ENCODE results near the gene CLDN18.

The CLDN18 gene

DNA sequence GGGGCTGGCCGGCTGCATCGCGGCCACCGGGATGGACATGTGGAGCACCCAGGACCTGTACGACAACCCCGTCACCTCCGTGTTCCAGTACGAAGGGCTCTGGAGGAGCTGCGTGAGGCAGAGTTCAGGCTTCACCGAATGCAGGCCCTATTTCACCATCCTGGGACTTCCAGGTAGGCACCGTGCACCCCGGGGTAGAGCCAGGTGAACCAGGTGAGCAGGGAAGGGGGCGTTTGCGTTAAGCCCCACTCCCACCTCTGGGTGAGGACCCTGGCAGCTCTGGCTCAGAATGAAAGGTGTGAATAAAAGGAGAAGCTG, 267 bp downstream of the CLDN18 start:
- H3K36me3 ChIP-seq (ENCODE audit: insufficient read depth, low read length): no peaks in the 10 kb centered on the region
- TF ChIP-seq, protein P1, sequence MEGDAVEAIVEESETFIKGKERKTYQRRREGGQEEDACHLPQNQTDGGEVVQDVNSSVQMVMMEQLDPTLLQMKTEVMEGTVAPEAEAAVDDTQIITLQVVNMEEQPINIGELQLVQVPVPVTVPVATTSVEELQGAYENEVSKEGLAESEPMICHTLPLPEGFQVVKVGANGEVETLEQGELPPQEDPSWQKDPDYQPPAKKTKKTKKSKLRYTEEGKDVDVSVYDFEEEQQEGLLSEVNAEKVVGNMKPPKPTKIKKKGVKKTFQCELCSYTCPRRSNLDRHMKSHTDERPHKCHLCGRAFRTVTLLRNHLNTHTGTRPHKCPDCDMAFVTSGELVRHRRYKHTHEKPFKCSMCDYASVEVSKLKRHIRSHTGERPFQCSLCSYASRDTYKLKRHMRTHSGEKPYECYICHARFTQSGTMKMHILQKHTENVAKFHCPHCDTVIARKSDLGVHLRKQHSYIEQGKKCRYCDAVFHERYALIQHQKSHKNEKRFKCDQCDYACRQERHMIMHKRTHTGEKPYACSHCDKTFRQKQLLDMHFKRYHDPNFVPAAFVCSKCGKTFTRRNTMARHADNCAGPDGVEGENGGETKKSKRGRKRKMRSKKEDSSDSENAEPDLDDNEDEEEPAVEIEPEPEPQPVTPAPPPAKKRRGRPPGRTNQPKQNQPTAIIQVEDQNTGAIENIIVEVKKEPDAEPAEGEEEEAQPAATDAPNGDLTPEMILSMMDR (IDR thresholded peaks at IDR 0.05; ENCODE audit: low read length): no peak
- no peak for TF ChIP-seq EZH2 (IDR thresholded peaks at IDR 0.05; ENCODE audit: borderline replicate concordance, low read length)
- H3K79me2 ChIP-seq (ENCODE audit: insufficient read depth, low read length): no peaks in the 10 kb centered on the region
- no peaks in the 10 kb centered on the region for H4K20me1 ChIP-seq (ENCODE audit: insufficient read depth, low read length)
- H3K4me1 ChIP-seq (ENCODE audit: insufficient read depth, low read length, severe bottlenecking): no peaks in the 10 kb centered on the region
- H3K4me2 ChIP-seq (ENCODE audit: low read length): no peak overlapping the region
- H3F3A ChIP-seq (ENCODE audit: insufficient read depth, low read length): no peaks in the 10 kb centered on the region
- H3K9me3 ChIP-seq (ENCODE audit: low read length): no peaks in the 10 kb centered on the region
- no peak overlapping the region for H3K27ac ChIP-seq (ENCODE audit: low read depth, low read length, poor library complexity, severe bottlenecking)
- no peaks in the 10 kb centered on the region for H3K9me2 ChIP-seq (ENCODE audit: low read depth, low read length)
- H2AFZ ChIP-seq (ENCODE audit: low read length): no peak overlapping the region
- no peak overlapping the region for H3K4me3 ChIP-seq (ENCODE audit: low read depth, low read length, poor library complexity, severe bottlenecking)
- H3K27me3 ChIP-seq (ENCODE audit: insufficient read depth, low read length): no peaks in the 10 kb centered on the region
- H3K9ac ChIP-seq (ENCODE audit: low read length): no peak overlapping the region

- Histone ChIP-seq H3K9me3 (ENCODE audit: low read length) (no peaks in the 10 kb centered on the region), H3K9ac (ENCODE audit: low read length) (no peak overlapping the region), H3K27me3 (ENCODE audit: insufficient read depth, low read length) (no peaks in the 10 kb centered on the region), H2AFZ (ENCODE audit: low read length) (no peak overlapping the region), H3K9me2 (ENCODE audit: low read depth, low read length) (no peaks in the 10 kb centered on the region), H3K36me3 (ENCODE audit: insufficient read depth, low read length) (no peaks in the 10 kb centered on the region), H3K4me2 (ENCODE audit: low read length) (no peak overlapping the region), H3K79me2 (ENCODE audit: insufficient read depth, low read length) (no peaks in the 10 kb centered on the region), H3K4me1 (ENCODE audit: insufficient read depth, low read length, severe bottlenecking) (no peaks in the 10 kb centered on the region), H3K4me3 (ENCODE audit: low read depth, low read length, poor library complexity, severe bottlenecking) (no peak overlapping the region), H3F3A (ENCODE audit: insufficient read depth, low read length) (no peaks in the 10 kb centered on the region), H4K20me1 (ENCODE audit: insufficient read depth, low read length) (no peaks in the 10 kb centered on the region), H3K27ac (ENCODE audit: low read depth, low read length, poor library complexity, severe bottlenecking) (no peak overlapping the region)
- TF ChIP-seq, protein P1 (IDR thresholded peaks at IDR 0.05; ENCODE audit: low read length): no peak
- no peak for TF ChIP-seq EZH2 (IDR thresholded peaks at IDR 0.05; ENCODE audit: borderline replicate concordance, low read length)
Measured at GRCh38 chr3:138011722-138012121, 1.8 kb downstream of the CLDN18 start.

GRCh38 chr3:138012526-138012925, 2.6 kb downstream of the CLDN18 start:
- Histone ChIP-seq H3K9ac (ENCODE audit: low read length) (no peak overlapping the region), H3K36me3 (ENCODE audit: insufficient read depth, low read length) (no peaks in the 10 kb centered on the region), H3K4me2 (ENCODE audit: low read length) (no peak overlapping the region), H4K20me1 (ENCODE audit: insufficient read depth, low read length) (no peaks in the 10 kb centered on the region), H3K9me3 (ENCODE audit: low read length) (no peaks in the 10 kb centered on the region), H2AFZ (ENCODE audit: low read length) (no peak overlapping the region), H3K27me3 (ENCODE audit: insufficient read depth, low read length) (no peaks in the 10 kb centered on the region), H3K4me1 (ENCODE audit: insufficient read depth, low read length, severe bottlenecking) (no peaks in the 10 kb centered on the region), H3K79me2 (ENCODE audit: insufficient read depth, low read length) (no peaks in the 10 kb centered on the region), H3K4me3 (ENCODE audit: low read depth, low read length, poor library complexity, severe bottlenecking) (no peak overlapping the region), H3F3A (ENCODE audit: insufficient read depth, low read length) (no peaks in the 10 kb centered on the region), H3K9me2 (ENCODE audit: low read depth, low read length) (no peaks in the 10 kb centered on the region), H3K27ac (ENCODE audit: low read depth, low read length, poor library complexity, severe bottlenecking) (no peak overlapping the region)
- no peak for TF ChIP-seq EZH2 (IDR thresholded peaks at IDR 0.05; ENCODE audit: borderline replicate concordance, low read length)
- TF ChIP-seq, protein P1 (IDR thresholded peaks at IDR 0.05; ENCODE audit: low read length): no peak
